CD4-positive, alpha-beta T cell treated with Interferon gamma for 1 hour (primary cell): Measurements from ENCODE around the gene PXMP2.

Experiments used
- DNase-seq: peaks from one replicate; pipeline ENCODE4 v3.0.0-alpha.2; 2020

The PXMP2 gene

GRCh38 chr12:132698341-132698740 is 11.0 kb downstream of the PXMP2 start:
- no peak for DNase-seq

DNA sequence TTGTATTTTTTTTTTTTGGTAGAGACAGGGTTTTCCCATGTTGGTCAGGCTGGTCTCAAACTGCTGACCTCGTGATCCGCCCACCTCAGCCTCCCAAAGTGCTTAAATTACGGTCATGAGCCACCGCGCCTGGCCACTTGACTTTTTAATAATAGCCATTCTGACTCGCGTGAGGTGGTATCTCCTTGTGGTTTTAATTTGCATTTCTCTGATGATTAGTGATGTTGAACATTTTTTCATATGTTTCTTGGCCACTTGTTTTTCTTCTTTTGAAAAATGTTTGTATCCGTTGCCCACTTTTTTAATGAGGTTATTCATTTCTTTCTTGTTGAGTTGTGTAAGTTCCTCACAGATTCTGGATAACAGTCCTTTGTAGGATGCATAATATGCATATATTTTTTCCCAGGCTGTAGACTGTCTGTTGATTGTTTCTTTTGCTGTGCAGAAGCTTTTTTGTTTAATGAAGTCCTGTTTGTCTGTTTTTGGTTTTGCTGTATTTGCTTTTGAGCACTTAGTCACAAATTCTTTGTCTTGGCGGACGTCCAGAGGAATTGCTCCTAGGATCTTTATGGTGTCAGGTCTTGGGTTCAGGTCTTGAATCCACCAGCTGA is 12.9 kb downstream of the PXMP2 start:
- no peak for DNase-seq

DNA sequence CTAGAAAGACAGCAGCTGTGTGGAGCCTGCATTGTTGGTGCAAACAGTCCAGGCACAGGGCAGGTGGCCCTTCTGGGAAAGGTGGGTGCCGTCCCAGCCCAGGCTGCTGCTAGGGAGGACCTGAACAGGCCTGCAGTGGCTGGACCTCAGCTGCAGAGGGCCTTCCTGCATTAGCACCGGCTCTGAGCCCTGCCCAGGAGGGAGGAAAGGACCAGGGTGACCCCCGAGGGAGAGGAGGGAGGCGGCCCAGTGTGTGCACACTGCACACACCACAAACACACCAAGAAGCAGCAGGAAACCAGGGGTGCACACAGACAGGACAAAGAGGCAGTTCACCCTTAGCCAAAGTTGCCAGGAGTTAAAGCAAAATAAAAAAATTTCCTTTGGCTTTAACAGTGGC is 15.3 kb downstream of the PXMP2 start:
- DNase-seq = no peak

- no peak for DNase-seq
Measured at GRCh38 chr12:132703641-132704040, 16.3 kb downstream of the PXMP2 start.

GRCh38 chr12:132707241-132707640 is 19.9 kb downstream of the PXMP2 start:
- no peak for DNase-seq

DNA sequence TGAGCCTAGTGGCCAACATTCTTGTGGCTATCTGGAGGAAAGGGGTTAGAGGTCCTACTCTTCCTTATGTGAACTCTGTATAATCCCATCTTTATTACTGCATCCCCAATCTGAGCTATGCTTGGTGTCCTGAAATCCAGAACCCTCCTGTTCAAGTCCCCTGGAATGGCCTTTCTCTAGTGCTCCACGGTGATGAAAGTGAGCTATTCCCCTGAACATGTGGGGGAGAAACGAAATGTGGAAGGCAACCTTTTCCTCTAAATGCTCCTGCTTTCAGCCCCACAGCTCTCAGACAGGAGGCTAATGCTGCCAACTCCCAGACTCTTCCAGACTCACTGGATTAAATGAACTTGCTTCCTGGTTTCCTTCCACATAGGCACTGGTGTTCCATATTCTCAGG is 20.8 kb downstream of the PXMP2 start:
- DNase-seq = no peak

GRCh38 chr12:132710043-132710404 is 22.6 kb downstream of the PXMP2 start:
- DNase-seq = no peak

DNA sequence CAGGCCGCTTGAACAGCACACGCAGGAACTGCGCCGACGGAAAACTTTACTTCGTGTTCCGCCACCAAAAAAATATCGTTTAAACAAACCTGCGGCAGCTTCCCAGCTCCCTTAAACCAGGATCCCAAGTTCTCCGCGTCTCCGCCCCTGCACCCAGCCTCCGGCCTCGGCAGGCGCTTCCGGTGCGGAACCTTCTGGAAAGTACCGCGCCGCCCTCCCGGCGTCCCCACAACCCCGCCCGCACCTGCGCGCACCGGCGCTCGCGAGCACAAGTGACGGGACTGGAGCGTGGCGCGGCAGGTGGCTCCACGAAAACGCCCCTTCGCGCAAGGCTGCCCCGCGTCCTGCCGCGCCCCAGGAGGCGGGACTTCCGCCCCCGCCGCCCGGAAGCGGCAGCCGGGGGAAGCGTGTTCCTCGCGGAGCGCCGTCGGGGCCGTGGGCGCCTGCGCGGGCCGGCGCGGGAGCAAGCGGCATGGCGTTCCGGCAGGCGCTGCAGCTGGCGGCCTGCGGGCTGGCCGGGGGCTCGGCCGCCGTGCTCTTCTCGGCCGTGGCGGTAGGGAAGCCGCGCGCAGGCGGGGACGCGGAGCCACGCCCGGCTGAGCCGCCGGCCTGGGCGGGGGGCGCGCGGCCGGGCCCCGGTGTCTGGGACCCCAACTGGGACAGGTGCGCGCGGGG is 23.2 kb downstream of the PXMP2 start, which contains the start of gene PGAM5:
PGAM5 (plus strand) TSS at position 438 of the 675 bp plus-strand sequence; CDS start at position 473, 35 bp downstream.
- peak; percentile 95 for DNase-seq

- DNase-seq = no peak
Measured at GRCh38 chr12:132711080-132711843, 23.9 kb downstream of the PXMP2 start.

DNA sequence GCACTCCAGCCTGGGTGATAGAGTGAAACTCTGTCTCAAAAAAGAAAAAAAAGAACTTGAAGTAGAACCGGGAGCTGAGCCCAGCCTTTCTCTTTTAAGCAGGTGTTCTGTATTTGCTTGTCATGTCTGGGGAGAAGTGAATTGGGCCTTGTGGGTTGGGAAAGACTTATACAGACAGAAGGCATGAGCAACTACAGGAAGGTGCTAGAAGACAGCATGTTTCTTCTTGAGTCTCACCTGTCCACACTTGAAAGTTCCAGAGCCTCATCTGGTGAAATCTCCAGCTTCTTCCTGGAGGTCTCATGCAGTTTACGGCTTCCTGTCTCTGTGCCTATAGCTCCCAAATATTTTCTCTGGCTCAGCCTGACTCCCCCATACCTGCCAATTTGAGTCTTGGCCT is 25.7 kb downstream of the PXMP2 start:
- DNase-seq = no peak

DNA sequence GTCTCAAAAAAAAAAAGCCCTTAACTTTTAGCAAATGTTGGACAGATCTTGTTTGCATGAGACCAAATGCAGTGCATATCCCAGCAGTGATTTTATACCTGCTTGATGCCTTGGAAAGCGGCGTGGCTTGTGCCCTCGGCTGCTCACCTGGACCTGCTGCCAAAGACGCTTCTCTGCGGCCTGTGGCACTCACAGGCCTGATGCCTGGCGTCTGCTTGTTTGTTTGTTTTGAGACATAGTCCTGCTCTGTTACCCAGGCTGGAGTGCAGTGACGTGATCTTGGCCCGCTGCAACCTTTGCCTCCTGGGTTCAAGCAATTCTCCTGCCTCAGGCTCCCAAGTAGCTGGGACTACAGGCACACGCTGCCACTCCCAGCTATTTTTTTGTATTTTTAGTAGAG is 28.5 kb downstream of the PXMP2 start:
- no peak for DNase-seq

GRCh38 chr12:132716356-132716755 is 29.0 kb downstream of the PXMP2 start:
- DNase-seq = no peak

GRCh38 chr12:132717011-132717410 is 29.6 kb downstream of the PXMP2 start:
- DNase-seq = no peak

- DNase-seq = no peak
Measured at GRCh38 chr12:132717531-132718387, 30.4 kb downstream of the PXMP2 start.

GRCh38 chr12:132718644-132719043 is 31.3 kb downstream of the PXMP2 start:
- DNase-seq = no peak

DNA sequence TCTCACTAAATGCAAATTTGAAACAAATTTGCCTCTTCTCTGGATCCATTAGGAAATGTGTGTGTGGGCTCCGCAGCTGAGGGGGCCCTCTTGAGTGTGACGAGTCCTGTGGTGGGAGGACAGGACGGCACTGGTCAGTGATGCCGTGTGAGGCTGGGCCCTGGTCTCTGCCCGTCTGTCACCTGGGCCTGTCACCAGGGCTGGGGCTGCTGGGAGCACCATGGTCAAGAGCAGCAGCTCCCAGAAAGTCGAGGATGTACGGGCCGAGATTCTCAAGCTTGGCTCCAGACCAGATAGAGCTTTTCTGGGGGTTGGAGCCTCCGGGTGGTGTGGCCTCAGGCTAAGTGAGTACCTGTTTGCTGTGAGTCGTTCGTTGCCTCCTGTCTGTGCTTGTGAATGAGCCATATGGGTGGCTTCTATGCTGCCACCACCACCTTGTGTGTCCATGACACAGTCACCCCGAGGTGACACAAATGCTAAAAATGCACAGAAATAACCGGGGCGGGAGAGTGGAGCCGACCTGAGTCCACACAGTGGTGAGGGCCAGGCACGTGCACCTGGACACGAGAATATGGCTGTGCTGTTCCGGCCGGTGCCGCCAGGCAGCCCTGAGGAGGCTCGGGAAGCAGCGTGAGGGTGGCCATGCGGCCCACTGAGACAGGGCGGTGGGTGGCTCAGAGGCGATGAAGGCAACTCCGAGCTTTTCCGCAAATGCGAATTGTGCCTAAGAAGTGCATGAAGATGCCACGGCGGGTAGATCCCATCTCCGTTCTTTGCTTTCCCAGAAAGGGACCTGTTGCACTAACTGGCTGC is 32.0 kb downstream of the PXMP2 start:
- no peak for DNase-seq

DNA sequence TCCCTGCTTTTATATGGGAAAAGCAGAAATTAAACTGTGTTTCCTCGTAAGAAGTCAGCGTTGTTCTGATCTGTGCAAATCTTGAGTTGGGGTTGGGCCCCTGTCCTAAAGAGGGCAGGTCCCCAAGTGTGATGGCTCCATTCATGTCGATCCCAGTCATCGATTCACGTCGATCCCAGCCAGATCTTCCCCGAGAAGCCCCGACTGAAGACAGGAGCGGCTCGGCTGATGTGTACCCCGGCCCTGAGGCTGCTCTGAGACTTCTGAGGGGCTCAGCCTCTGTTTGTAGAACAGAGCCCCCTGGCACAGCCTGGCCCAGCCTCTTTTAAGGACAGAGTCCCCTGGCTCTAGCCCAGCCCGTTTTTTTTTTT is 32.6 kb downstream of the PXMP2 start:
- DNase-seq = no peak

DNA sequence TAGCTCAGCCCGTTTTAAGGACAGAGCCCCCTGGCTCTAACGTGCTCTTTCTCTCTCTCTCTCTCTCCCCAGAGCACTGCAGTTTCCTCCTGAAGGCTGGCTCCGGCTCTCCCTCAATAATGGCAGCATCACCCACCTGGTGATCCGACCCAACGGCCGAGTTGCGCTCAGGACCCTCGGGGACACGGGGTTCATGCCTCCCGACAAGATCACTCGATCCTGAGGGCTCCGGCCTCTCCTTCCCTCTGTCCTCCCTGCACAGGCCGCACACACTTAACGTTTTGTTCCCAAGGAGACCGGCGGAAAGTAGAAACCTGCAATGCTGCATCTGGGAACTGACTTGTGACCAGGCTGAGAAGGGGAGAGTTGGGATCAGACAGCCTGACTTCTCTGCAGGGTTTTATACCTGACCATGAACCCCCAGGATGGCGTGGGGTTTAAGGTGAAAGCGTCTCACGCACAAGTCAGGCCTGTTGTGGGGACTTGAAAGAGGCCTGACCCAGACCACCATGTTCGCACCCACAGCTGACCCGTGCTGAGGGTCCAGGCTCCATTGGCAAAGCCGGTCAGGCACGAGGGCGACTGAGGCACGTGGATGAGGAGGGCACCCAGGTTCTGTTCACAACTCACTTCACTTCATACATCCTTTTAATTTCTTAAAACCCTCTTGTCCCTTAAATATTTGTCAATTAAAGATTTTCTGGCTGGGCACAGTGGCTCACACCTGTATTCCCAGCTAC is 33.4 kb downstream of the PXMP2 start:
- DNase-seq = no peak

- no peak for DNase-seq
Measured at GRCh38 chr12:132723015-132723763, 35.8 kb downstream of the PXMP2 start.

- DNase-seq = no peak
Measured at GRCh38 chr12:132723764-132724140, 36.4 kb downstream of the PXMP2 start.
